ENCODE data around the gene CELA3B.
"Not testable (repeated sequence)": the region's sequence is repeated elsewhere in the genome, so short reads cannot be mapped to it uniquely, and the experiment has no call there.

DNA sequence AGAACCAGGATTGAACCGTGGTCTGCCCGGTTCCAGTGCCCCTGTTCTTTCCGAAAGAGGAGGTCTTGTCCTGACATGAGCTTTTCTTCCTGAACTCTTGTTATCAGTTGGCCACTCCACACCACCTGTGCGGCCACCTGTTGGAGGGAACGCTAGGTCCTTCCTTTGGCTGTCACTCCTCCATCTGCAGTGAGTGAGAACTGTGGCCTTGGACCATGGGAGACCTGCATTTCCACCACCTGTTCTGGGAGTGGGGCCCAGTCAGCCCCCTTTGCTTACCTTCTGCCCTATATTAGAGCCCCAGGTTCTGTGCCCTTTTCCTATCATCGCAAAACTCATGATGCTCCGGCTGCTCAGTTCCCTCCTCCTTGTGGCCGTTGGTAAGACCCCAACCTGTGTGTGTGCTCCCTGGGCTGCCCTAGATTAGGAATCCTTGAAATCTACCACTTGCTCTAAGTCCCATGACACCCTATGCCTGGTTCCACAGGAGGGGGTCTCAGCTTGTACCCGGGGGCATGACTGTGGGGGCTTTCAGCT lies at the start of gene CELA3B:
- TF ChIP-seq, protein P1, sequence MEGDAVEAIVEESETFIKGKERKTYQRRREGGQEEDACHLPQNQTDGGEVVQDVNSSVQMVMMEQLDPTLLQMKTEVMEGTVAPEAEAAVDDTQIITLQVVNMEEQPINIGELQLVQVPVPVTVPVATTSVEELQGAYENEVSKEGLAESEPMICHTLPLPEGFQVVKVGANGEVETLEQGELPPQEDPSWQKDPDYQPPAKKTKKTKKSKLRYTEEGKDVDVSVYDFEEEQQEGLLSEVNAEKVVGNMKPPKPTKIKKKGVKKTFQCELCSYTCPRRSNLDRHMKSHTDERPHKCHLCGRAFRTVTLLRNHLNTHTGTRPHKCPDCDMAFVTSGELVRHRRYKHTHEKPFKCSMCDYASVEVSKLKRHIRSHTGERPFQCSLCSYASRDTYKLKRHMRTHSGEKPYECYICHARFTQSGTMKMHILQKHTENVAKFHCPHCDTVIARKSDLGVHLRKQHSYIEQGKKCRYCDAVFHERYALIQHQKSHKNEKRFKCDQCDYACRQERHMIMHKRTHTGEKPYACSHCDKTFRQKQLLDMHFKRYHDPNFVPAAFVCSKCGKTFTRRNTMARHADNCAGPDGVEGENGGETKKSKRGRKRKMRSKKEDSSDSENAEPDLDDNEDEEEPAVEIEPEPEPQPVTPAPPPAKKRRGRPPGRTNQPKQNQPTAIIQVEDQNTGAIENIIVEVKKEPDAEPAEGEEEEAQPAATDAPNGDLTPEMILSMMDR (IDR thresholded peaks at IDR 0.05), result not testable (repeated sequence)
- not testable (repeated sequence) for TF ChIP-seq EP300 (IDR thresholded peaks at IDR 0.05)

All from suprapubic skin (tissue), 3 donors.